Measurements from ENCODE around the gene TRPM7.
"Not testable (repeated sequence)": the region's sequence is repeated elsewhere in the genome, so short reads cannot be mapped to it uniquely, and the experiment has no call there.

TRPM7 gene

DNA sequence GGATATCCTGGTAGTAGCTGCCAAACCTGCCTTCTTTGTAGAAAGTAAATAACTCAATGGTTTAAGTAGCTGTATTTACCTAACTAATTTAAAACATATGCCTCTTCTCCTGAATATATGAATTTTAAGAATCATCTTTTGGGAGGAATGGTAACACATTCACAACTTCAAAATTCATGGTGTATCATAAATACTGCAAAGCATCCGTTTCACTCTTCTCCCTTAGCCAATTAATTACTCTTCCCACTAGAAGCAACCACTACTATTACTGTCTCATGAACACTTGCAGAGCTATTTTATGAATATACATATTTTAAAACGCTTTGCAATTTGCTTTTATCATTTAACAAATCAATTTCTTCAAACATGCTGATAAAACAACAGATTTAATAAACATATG lies 81.1 kb downstream of the TRPM7 start:
- Histone ChIP-seq H3K4me1 (ENCODE audit: insufficient read depth, low read length) (no peaks in the 10 kb centered on the region), H3K9me3 (ENCODE audit: insufficient read depth, low read depth, low read length) (no peaks in the 10 kb centered on the region), H3K36me3 (ENCODE audit: insufficient read depth, low read depth, low read length) (peaks cover 72% of the 10 kb centered on the region), H3K9ac (ENCODE audit: low read depth, low read length) (no peak overlapping the region), H3K4me3 (ENCODE audit: low read length) (no peak overlapping the region), H3K27ac (ENCODE audit: low read length) (no peak overlapping the region), H3K27me3 (ENCODE audit: insufficient read depth, low read length) (no peaks in the 10 kb centered on the region)

GRCh38 chr15:50602028-50602427 lies 84.6 kb downstream of the TRPM7 start:
- not testable (repeated sequence) for H3K4me1 ChIP-seq (ENCODE audit: insufficient read depth, low read length); H3K27ac ChIP-seq (ENCODE audit: low read length)
- peaks cover 67% of the 10 kb centered on the region for H3K36me3 ChIP-seq (ENCODE audit: insufficient read depth, low read depth, low read length)

DNA sequence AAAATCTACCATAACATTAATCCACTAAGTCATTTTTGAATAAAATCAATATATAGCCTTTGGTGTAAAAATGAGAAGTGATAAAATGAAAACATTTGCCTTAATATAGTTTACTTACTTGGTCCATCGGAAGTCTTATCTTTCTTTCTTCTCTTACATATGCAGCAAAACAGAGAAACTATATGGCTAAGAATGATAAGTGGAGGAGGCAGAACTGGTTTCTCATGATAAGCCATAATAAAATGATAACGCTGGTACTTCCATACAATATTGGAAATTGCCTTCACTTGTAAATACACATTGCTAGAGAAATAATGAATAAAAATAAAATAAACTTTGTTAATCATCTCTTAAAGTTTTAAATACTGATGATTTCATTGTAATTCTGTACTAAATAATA lies 92.3 kb downstream of the TRPM7 start:
- Histone ChIP-seq H3K36me3 (ENCODE audit: insufficient read depth, low read depth, low read length) (peaks cover 96% of the 10 kb centered on the region), H3K9ac (ENCODE audit: low read depth, low read length) (no peak overlapping the region), H3K4me1 (ENCODE audit: insufficient read depth, low read length) (no peaks in the 10 kb centered on the region), H3K27me3 (ENCODE audit: insufficient read depth, low read length) (no peaks in the 10 kb centered on the region), H3K9me3 (ENCODE audit: insufficient read depth, low read depth, low read length) (no peaks in the 10 kb centered on the region), H3K27ac (ENCODE audit: low read length) (no peak overlapping the region), H3K4me3 (ENCODE audit: low read length) (no peak overlapping the region)

More at GRCh38 chr15:50602028-50602427, 84.6 kb downstream of the TRPM7 start:
- not testable (repeated sequence) for H3K4me3 ChIP-seq (ENCODE audit: low read length); H3K27me3 ChIP-seq (ENCODE audit: insufficient read depth, low read length); H3K9me3 ChIP-seq (ENCODE audit: insufficient read depth, low read depth, low read length); H3K9ac ChIP-seq (ENCODE audit: low read depth, low read length)

DNA sequence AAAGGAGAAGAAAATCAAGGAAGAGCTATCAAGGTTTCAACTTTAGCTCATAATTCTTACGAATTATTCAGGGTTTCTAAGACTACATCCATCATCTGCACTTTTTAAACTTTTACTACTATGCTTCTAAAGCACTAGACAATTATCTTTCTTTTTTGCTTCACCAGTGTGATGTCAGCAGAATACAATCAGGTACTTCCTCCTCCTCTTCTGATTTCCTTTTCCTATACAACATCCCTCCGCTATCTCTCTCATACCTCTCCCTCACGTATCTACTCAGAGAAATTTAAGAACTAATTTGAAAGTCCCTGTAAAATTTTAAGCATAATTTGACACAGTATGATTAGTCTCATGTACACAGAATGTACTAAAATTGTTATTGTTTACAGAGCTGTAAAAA lies 92.8 kb downstream of the TRPM7 start:
- H3K27me3 ChIP-seq (ENCODE audit: insufficient read depth, low read length): no peaks in the 10 kb centered on the region
- H3K9me3 ChIP-seq (ENCODE audit: insufficient read depth, low read depth, low read length): no peaks in the 10 kb centered on the region
- no peak overlapping the region for H3K27ac ChIP-seq (ENCODE audit: low read length)
- H3K36me3 ChIP-seq (ENCODE audit: insufficient read depth, low read depth, low read length): peaks cover 96% of the 10 kb centered on the region
- H3K4me1 ChIP-seq (ENCODE audit: insufficient read depth, low read length): no peaks in the 10 kb centered on the region
- no peak overlapping the region for H3K9ac ChIP-seq (ENCODE audit: low read depth, low read length)
- no peak overlapping the region for H3K4me3 ChIP-seq (ENCODE audit: low read length)

GRCh38 chr15:50590288-50590687 lies 96.3 kb downstream of the TRPM7 start:
- Histone ChIP-seq H3K9ac (ENCODE audit: low read depth, low read length) (no peak overlapping the region), H3K4me1 (ENCODE audit: insufficient read depth, low read length) (no peaks in the 10 kb centered on the region), H3K27ac (ENCODE audit: low read length) (no peak overlapping the region), H3K27me3 (ENCODE audit: insufficient read depth, low read length) (no peaks in the 10 kb centered on the region), H3K36me3 (ENCODE audit: insufficient read depth, low read depth, low read length) (peaks cover 97% of the 10 kb centered on the region), H3K9me3 (ENCODE audit: insufficient read depth, low read depth, low read length) (no peaks in the 10 kb centered on the region), H3K4me3 (ENCODE audit: low read length) (no peak overlapping the region)

GRCh38 chr15:50577492-50577891 lies 109.1 kb downstream of the TRPM7 start:
- Histone ChIP-seq H3K27me3 (ENCODE audit: insufficient read depth, low read length) (no peaks in the 10 kb centered on the region), H3K36me3 (ENCODE audit: insufficient read depth, low read depth, low read length) (peaks cover 88% of the 10 kb centered on the region), H3K9me3 (ENCODE audit: insufficient read depth, low read depth, low read length) (no peaks in the 10 kb centered on the region)

DNA sequence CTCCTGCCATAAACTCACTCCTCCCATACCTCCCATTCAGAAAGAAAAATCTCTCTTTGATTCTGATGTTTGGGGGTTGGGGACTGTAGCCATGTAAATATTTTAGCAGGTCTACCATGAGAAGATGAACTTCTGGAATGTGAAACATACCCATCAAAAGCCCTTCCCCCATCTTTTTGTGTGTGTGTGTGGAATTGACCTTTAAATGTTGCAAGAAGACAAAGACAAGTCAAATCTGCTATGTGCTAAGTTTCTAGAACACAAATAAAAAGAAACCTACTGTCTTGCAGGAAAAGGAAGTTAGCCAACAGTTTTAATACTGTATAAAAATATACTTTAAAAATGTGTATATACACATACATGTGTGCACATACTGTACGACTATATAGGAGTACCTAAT lies 110.4 kb downstream of the TRPM7 start:
- Histone ChIP-seq H3K27me3 (ENCODE audit: insufficient read depth, low read length) (no peaks in the 10 kb centered on the region), H3K36me3 (ENCODE audit: insufficient read depth, low read depth, low read length) (peaks cover 90% of the 10 kb centered on the region), H3K27ac (ENCODE audit: low read length) (no peak overlapping the region)

More at GRCh38 chr15:50577492-50577891, 109.1 kb downstream of the TRPM7 start:
- no peak overlapping the region for H3K9ac ChIP-seq (ENCODE audit: low read depth, low read length)
- no peak overlapping the region for H3K27ac ChIP-seq (ENCODE audit: low read length)
- no peak overlapping the region for H3K4me3 ChIP-seq (ENCODE audit: low read length)
- no peaks in the 10 kb centered on the region for H3K4me1 ChIP-seq (ENCODE audit: insufficient read depth, low read length)

DNA sequence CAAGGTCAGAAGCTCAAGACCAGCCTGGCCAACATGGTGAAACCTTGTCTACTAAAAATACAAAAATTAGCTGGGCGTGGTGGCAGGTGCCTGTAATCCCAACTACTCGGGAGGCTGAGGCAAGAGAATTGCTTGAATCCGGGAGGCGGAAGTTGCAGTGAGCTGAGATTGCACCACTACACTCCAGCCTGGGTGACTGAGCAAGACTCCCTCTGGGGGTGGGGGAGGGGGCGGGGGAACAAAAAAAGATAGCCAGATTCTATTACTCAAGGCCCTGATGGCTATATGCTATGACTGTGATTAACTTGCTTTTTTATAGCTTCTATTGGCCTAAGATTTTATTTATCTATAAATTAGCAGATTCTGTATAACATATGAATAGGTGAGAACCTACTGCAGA lies 112.8 kb downstream of the TRPM7 start:
- not testable (repeated sequence) for H3K27me3 ChIP-seq (ENCODE audit: insufficient read depth, low read length); H3K4me1 ChIP-seq (ENCODE audit: insufficient read depth, low read length); H3K9ac ChIP-seq (ENCODE audit: low read depth, low read length); H3K9me3 ChIP-seq (ENCODE audit: insufficient read depth, low read depth, low read length); H3K4me3 ChIP-seq (ENCODE audit: low read length); H3K27ac ChIP-seq (ENCODE audit: low read length)
- peaks cover 91% of the 10 kb centered on the region for H3K36me3 ChIP-seq (ENCODE audit: insufficient read depth, low read depth, low read length)

More for the DNA sequence above, 110.4 kb downstream of the TRPM7 start:
- no peak overlapping the region for H3K9ac ChIP-seq (ENCODE audit: low read depth, low read length)
- no peak overlapping the region for H3K4me3 ChIP-seq (ENCODE audit: low read length)
- H3K4me1 ChIP-seq (ENCODE audit: insufficient read depth, low read length): no peaks in the 10 kb centered on the region
- no peaks in the 10 kb centered on the region for H3K9me3 ChIP-seq (ENCODE audit: insufficient read depth, low read depth, low read length)

GRCh38 chr15:50563756-50564155 lies 122.8 kb downstream of the TRPM7 start:
- Histone ChIP-seq H3K27ac (ENCODE audit: low read length) (no peak overlapping the region), H3K9ac (ENCODE audit: low read depth, low read length) (no peak overlapping the region), H3K4me3 (ENCODE audit: low read length) (no peak overlapping the region), H3K36me3 (ENCODE audit: insufficient read depth, low read depth, low read length) (peaks cover 58% of the 10 kb centered on the region), H3K4me1 (ENCODE audit: insufficient read depth, low read length) (no peaks in the 10 kb centered on the region), H3K27me3 (ENCODE audit: insufficient read depth, low read length) (no peaks in the 10 kb centered on the region), H3K9me3 (ENCODE audit: insufficient read depth, low read depth, low read length) (no peaks in the 10 kb centered on the region)

- Histone ChIP-seq H3K4me3 (ENCODE audit: low read length) (no peak overlapping the region), H3K27ac (ENCODE audit: low read length) (no peak overlapping the region), H3K4me1 (ENCODE audit: insufficient read depth, low read length) (no peaks in the 10 kb centered on the region), H3K36me3 (ENCODE audit: insufficient read depth, low read depth, low read length) (peaks cover 51% of the 10 kb centered on the region), H3K9ac (ENCODE audit: low read depth, low read length) (no peak overlapping the region), H3K27me3 (ENCODE audit: insufficient read depth, low read length) (no peaks in the 10 kb centered on the region), H3K9me3 (ENCODE audit: insufficient read depth, low read depth, low read length) (no peaks in the 10 kb centered on the region)
These were observed 123.6 kb downstream of the TRPM7 start for GRCh38 chr15:50562735-50563640.

DNA sequence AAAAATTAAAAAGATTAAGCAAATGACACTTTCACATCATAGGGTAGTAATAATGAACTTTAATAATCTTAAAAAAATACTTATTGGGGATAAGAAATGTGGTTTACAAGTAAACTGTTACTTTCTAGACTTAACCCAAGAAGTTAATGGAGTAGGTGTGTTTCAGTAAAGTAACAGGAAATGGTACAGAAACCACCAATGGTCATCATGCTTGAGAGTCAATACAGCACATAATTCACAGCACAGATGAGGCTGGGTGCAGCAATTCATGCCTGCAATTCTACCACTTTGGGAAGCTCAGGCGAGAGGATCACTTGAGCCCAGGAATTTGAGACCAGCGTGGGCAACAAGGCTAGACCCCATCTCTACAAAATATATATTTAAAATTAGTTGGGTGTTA lies 128.6 kb downstream of the TRPM7 start:
- no peak overlapping the region for H3K9ac ChIP-seq (ENCODE audit: low read depth, low read length)
- no peaks in the 10 kb centered on the region for H3K4me1 ChIP-seq (ENCODE audit: insufficient read depth, low read length)
- H3K27ac ChIP-seq (ENCODE audit: low read length): no peak overlapping the region
- no peaks in the 10 kb centered on the region for H3K27me3 ChIP-seq (ENCODE audit: insufficient read depth, low read length)
- H3K36me3 ChIP-seq (ENCODE audit: insufficient read depth, low read depth, low read length): peaks cover 34% of the 10 kb centered on the region
- no peak overlapping the region for H3K4me3 ChIP-seq (ENCODE audit: low read length)
- no peaks in the 10 kb centered on the region for H3K9me3 ChIP-seq (ENCODE audit: insufficient read depth, low read depth, low read length)

DNA sequence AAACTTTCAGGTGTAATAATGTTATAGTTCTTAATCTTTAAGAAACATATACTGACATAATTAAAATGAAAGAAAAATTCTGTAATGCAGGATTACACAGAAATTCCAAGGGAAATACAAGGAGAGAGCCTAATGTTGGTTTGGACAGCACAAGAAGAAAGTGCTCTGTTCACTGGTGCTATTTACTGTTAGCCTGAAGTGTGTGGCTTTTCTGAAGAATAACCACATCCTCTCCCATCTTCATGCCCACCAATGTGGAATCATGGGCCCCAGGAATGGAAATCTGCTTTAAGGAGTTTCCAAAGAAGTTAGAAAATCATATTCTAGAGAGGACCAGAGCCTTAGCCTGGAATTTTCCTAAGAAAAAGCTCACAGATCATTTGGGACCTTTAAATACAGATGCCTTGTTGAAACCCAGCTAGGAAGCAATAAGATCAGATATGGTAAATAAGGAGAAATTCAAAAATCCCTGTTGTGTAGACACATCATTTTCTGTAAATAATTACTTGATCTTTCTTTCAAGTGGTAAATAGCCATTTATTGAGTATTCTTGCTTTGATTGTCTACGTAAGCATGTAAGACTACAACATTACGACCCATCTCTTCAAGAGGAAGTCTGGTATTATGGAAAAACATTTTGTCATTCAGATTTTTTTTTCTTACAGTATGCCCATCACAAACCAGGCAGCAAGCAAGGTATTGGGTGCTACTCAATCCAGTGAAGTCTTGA lies 129.8 kb downstream of the TRPM7 start:
- Histone ChIP-seq H3K4me1 (ENCODE audit: insufficient read depth, low read length) (no peaks in the 10 kb centered on the region), H3K27ac (ENCODE audit: low read length) (no peak overlapping the region), H3K9ac (ENCODE audit: low read depth, low read length) (no peak overlapping the region), H3K36me3 (ENCODE audit: insufficient read depth, low read depth, low read length) (peaks cover 24% of the 10 kb centered on the region), H3K27me3 (ENCODE audit: insufficient read depth, low read length) (no peaks in the 10 kb centered on the region), H3K9me3 (ENCODE audit: insufficient read depth, low read depth, low read length) (no peaks in the 10 kb centered on the region), H3K4me3 (ENCODE audit: low read length) (no peak overlapping the region)
